SK-N-SH (cell line): Measurements from ENCODE around the gene IKBKE. TPM values are rescaled to one million over a fixed set of nuclear protein-coding genes. Genes with fewer than 3 reads are reported as not detected.

Experiments
- CTCF ChIA-PET: fragments of 300-600, 350-600 bp; formaldehyde crosslinking; extraction: SDS; loops from one replicate; lab custom pipeline; 2021; lab: Yijun Ruan, JAX
- POLR2A ChIA-PET: fragments of 350-600 bp; sonication (Branson Sonifier 250); formaldehyde crosslinking; extraction: SDS; loops from one replicate; lab custom pipeline; 2020; ENCODE audit warnings: antibody characterized with exemption, inconsistent platforms; lab: Yijun Ruan, JAX
- DNase-seq: peaks from one replicate; pipeline ENCODE4 v3.0.0; 2012
- H2AFZ ChIP-seq: fragments of 200-600 bp; sonication (generic); 2 replicates; pipeline ENCODE4 v1.8.1; 2016; ENCODE audit warnings: antibody characterized with exemption, mild to moderate bottlenecking, low read depth
- H3F3A ChIP-seq: fragments of 200-600 bp; sonication (generic); replicated peaks from 2 replicates; pipeline ENCODE3; 2016; ENCODE audit warnings: antibody characterized with exemption, mild to moderate bottlenecking; ENCODE audit not compliant: insufficient read depth
- H3K27ac ChIP-seq, 2 experiments: fragments of 200-500 bp in 1 of 2; fragments of 200-600 bp in 1 of 2; sonication (Bioruptor generic) in 1 of 2; sonication (generic), shearing (Covaris generic) in 1 of 2; 2 replicates each; pipeline versions ENCODE4 v1.5.1 to v1.6.1; 2014 to 2016; ENCODE audit warnings: low read depth in 2 of 2, inconsistent platforms in 1 of 2, low read length in 1 of 2, mild to moderate bottlenecking in 1 of 2, mixed read lengths in 1 of 2
- H3K27me3 ChIP-seq: fragments of 200-600 bp; sonication (generic), shearing (Covaris generic); 2 replicates; pipeline ENCODE4 v1.6.1; 2016; ENCODE audit warnings: mixed run types; ENCODE audit not compliant: insufficient read depth
- H3K36me3 ChIP-seq, 2 experiments: fragments of 200-500 bp in 1 of 2; fragments of 200-600 bp in 1 of 2; sonication (Bioruptor generic) in 1 of 2; sonication (generic) in 1 of 2; replicated peaks in 1 of 2; 2 replicates each; pipeline versions ENCODE3 to v1.5.1; 2014 to 2016; ENCODE audit warnings: low read length in 1 of 2, mild to moderate bottlenecking in 1 of 2; ENCODE audit not compliant: insufficient read depth in 2 of 2, control insufficient read depth in 1 of 2
- H3K4me1 ChIP-seq, 2 experiments: fragments of 200-500 bp in 1 of 2; fragments of 200-600 bp in 1 of 2; sonication (Bioruptor generic) in 1 of 2; sonication (generic), shearing (Covaris generic) in 1 of 2; 2 replicates each; pipeline versions ENCODE4 v1.5.1 to v1.6.1; 2014 to 2016; ENCODE audit warnings: low read depth in 1 of 2, low read length in 1 of 2, mixed run types in 1 of 2; ENCODE audit not compliant: insufficient read depth in 2 of 2, control insufficient read depth in 1 of 2
- H3K4me2 ChIP-seq: fragments of 200-600 bp; sonication (generic), shearing (Covaris generic); 2 replicates; pipeline ENCODE4 v1.6.1; 2017; ENCODE audit warnings: mixed run types
- H3K4me3 ChIP-seq, 2 experiments: fragments of 200-500 bp in 1 of 2; fragments of 200-600 bp in 1 of 2; sonication (Bioruptor generic) in 1 of 2; sonication (generic), shearing (Covaris generic) in 1 of 2; 2 replicates each; pipeline versions ENCODE4 v1.5.1 to v1.8.1; 2014 to 2016; ENCODE audit warnings: low read depth in 2 of 2, inconsistent platforms in 1 of 2, low read length in 1 of 2, mild to moderate bottlenecking in 1 of 2, mixed read lengths in 1 of 2, moderate library complexity in 1 of 2
- H3K79me2 ChIP-seq: fragments of 200-600 bp; sonication (generic); 2 replicates; pipeline ENCODE4 v1.8.1; 2017; ENCODE audit warnings: mild to moderate bottlenecking; ENCODE audit not compliant: insufficient read depth
- H3K9ac ChIP-seq: fragments of 200-600 bp; sonication (generic); 2 replicates; pipeline ENCODE4 v1.6.1; 2017; ENCODE audit warnings: mixed run types
- H3K9me2 ChIP-seq: fragments of 200-600 bp; sonication (generic); 2 replicates; pipeline ENCODE4 v1.6.1; 2017; ENCODE audit warnings: mixed run types
- H3K9me3 ChIP-seq: fragments of 200-600 bp; sonication (generic); 2 replicates; pipeline ENCODE4 v1.6.1; 2017; ENCODE audit warnings: mixed run types, mild to moderate bottlenecking, moderate library complexity
- H4K20me1 ChIP-seq: fragments of 200-600 bp; sonication (generic); 2 replicates; pipeline ENCODE4 v1.6.1; 2017; ENCODE audit warnings: mild to moderate bottlenecking, mixed run types; ENCODE audit not compliant: insufficient read depth
- ELF1 ChIP-seq: IDR thresholded peaks from 2 replicates; pipeline ENCODE4 v1.4.0; 2012
- EP300 ChIP-seq, 2 experiments: IDR thresholded peaks; 2 replicates each; pipeline versions ENCODE4 v1.4.0 to v1.6.1; 2012; ENCODE audit warnings: borderline replicate concordance in 1 of 2, low read depth in 1 of 2, low read length in 1 of 2
- FOSL2 ChIP-seq: IDR thresholded peaks from 2 replicates; pipeline ENCODE4 v1.4.0; 2012; ENCODE audit warnings: low read depth, mild to moderate bottlenecking, moderate library complexity, borderline replicate concordance
- FOXM1 ChIP-seq: IDR thresholded peaks from 2 replicates; pipeline ENCODE4 v1.4.0; 2012; ENCODE audit warnings: low read depth, mild to moderate bottlenecking
- GABPA ChIP-seq: IDR thresholded peaks from 2 replicates; pipeline ENCODE4 v1.4.0; 2012; ENCODE audit warnings: low read depth, mild to moderate bottlenecking
- IRF3 ChIP-seq: fragments of 150-350 bp; IDR thresholded peaks from 2 replicates; pipeline ENCODE4 v1.6.1; 2016; ENCODE audit warnings: mild to moderate bottlenecking, low read depth, low read length
- MAX ChIP-seq: IDR thresholded peaks from 2 replicates; pipeline ENCODE4 v1.4.0; 2012; ENCODE audit warnings: low read depth
- MEF2A ChIP-seq: IDR thresholded peaks from 2 replicates; pipeline ENCODE4 v1.4.0; 2012; ENCODE audit warnings: low read depth, borderline replicate concordance
- NFIC ChIP-seq: IDR thresholded peaks from 2 replicates; pipeline ENCODE4 v1.4.0; 2012; ENCODE audit warnings: borderline replicate concordance
- PBX3 ChIP-seq: IDR thresholded peaks from 2 replicates; pipeline ENCODE4; 2012
- RAD21 ChIP-seq: IDR thresholded peaks from 2 replicates; pipeline ENCODE4 v1.6.1; 2012; ENCODE audit warnings: mild to moderate bottlenecking, low read length
- SIN3A ChIP-seq: IDR thresholded peaks from 2 replicates; pipeline ENCODE4 v1.6.1; 2012; ENCODE audit warnings: low read depth, mild to moderate bottlenecking, low read length, moderate library complexity, borderline replicate concordance
- TAF1 ChIP-seq: IDR thresholded peaks from 2 replicates; pipeline ENCODE4 v1.6.1; 2012; ENCODE audit warnings: low read depth, mild to moderate bottlenecking, low read length, moderate library complexity, borderline replicate concordance
- TCF12 ChIP-seq: IDR thresholded peaks from 2 replicates; pipeline ENCODE4 v1.4.0; 2012
- USF1 ChIP-seq: IDR thresholded peaks from 2 replicates; pipeline ENCODE4 v1.4.0; 2012; ENCODE audit warnings: low read depth, borderline replicate concordance
- USF2 ChIP-seq: fragments of 150-350 bp; IDR thresholded peaks from 2 replicates; pipeline ENCODE4 v1.6.1; 2017; ENCODE audit warnings: antibody characterized with exemption, low read length, low read depth, borderline replicate concordance
- YY1 ChIP-seq: IDR thresholded peaks from 2 replicates; pipeline ENCODE4 v1.4.0; 2012; ENCODE audit warnings: low read depth, mild to moderate bottlenecking
- WGBS: methylation state at CpG from one replicate; pipeline ENCODE4 v1.1.6; 2017; ENCODE audit warnings: low lambda C conversion rate; 5-methylcytosine and 5-hydroxymethylcytosine counted together
- polyA plus RNA-seq, 3 experiments: library from polyadenylated mRNA; depleted of rRNA; stranded (reverse); fragments of >200 nt; gene quantifications; 2 replicates each; pipeline ENCODE4 v1.2.3, GENCODE V29; 2012

The IKBKE gene
- polyA plus RNA-seq, 1 of the 3 experiments (the other 2 are of a cell fraction), result 14.5 TPM

GRCh38 chr1:206472024-206472423 lies 1.7 kb downstream of the IKBKE start:
- Histone ChIP-seq H3K9me2 (no peaks in the 10 kb centered on the region), H3K4me1 (peaks cover 13 to 22% of the 10 kb centered on the region in 2 experiments; a peak in 2 of 4 replicates), H3K9ac (no peak overlapping the region), H3K4me3 (no peak overlapping the region), H3K27me3 (no peaks in the 10 kb centered on the region)
- POLR2A ChIA-PET, result no interaction called here
- 87% methylated on average over 2 of the region's 2 CpGs for WGBS
- TF ChIP-seq TAF1 (no peak), EP300 (IDR thresholded peaks at IDR 0.05; ENCODE audit: borderline replicate concordance in 1 of 2, low read depth in 1 of 2, low read length in 1 of 2) (no peak)
- TF ChIP-seq, all 33 proteins: peak for 0
- no peak for DNase-seq
- no peak overlapping the region; the same call in 1 of the 2 replicates for H3K4me2 ChIP-seq
- H3K27ac ChIP-seq, result no peak overlapping the region
- H4K20me1 ChIP-seq, result no peaks in the 10 kb centered on the region
- CTCF ChIA-PET, result interaction anchor here (0.7 to 3.3 kb wide), 6 partner anchors 7 to 192 kb away, joined by 3 to 30 read pairs (median 14); partner anchors contain the start of gene EIF2D
- H2AFZ ChIP-seq, result no peak overlapping the region
- H3K36me3 ChIP-seq, result peaks cover 4 to 9% of the 10 kb centered on the region in 2 experiments
- H3K79me2 ChIP-seq, result peaks cover 11% of the 10 kb centered on the region; the same call in 1 of the 2 replicates
- no peaks in the 10 kb centered on the region for H3K9me3 ChIP-seq
- no peaks in the 10 kb centered on the region for H3F3A ChIP-seq

- no peaks in the 10 kb centered on the region for H3F3A ChIP-seq
- H3K9ac ChIP-seq, result no peak overlapping the region
- POLR2A ChIA-PET, result no interaction called here
- TF ChIP-seq SIN3A, result no peak
- no peak for TF ChIP-seq MAX
- no peak for TF ChIP-seq IRF3
- no peak for TF ChIP-seq FOSL2
- TF ChIP-seq EP300 (IDR thresholded peaks at IDR 0.05; ENCODE audit: borderline replicate concordance in 1 of 2, low read depth in 1 of 2, low read length in 1 of 2), result no peak
- TF ChIP-seq RAD21, result no peak
- TF ChIP-seq TCF12, result no peak
- TF ChIP-seq PBX3, result no peak
- TF ChIP-seq GABPA, result no peak
- TF ChIP-seq FOXM1, result no peak
- TF ChIP-seq NFIC, result no peak
- no peak for TF ChIP-seq ELF1
- TF ChIP-seq USF1, result no peak
- no peak for TF ChIP-seq USF2
- TF ChIP-seq YY1, result no peak
- no peak for TF ChIP-seq MEF2A
- TF ChIP-seq, all 33 proteins: peak for 0
- Histone ChIP-seq H2AFZ (no peak overlapping the region), H3K27ac (no peak overlapping the region), H3K9me3 (no peaks in the 10 kb centered on the region), H3K4me2 (peak overlapping the region; percentile 46; the same call in 1 of the 2 replicates), H3K79me2 (peaks cover 11% of the 10 kb centered on the region; the same call in 1 of the 2 replicates), H3K36me3 (peaks cover 4 to 9% of the 10 kb centered on the region in 2 experiments), H4K20me1 (no peaks in the 10 kb centered on the region), H3K4me3 (no peak overlapping the region), H3K27me3 (no peaks in the 10 kb centered on the region), H3K9me2 (no peaks in the 10 kb centered on the region), H3K4me1 (peaks cover 13 to 22% of the 10 kb centered on the region in 2 experiments; a peak in 2 of 4 replicates)
- CTCF ChIA-PET, result interaction anchor here (0.7 to 3.3 kb wide), 3 partner anchors 11 to 192 kb away, joined by 3 to 18 read pairs (median 12); no protein-coding TSS in a partner anchor
- peak; percentile 42 for DNase-seq
- 26% methylated on average over 3 of the region's 3 CpGs for WGBS
Observed at GRCh38 chr1:206472454-206472853, 2.2 kb downstream of the IKBKE start.
